Fibroblast of skin of back (primary cell): ENCODE measurements around the gene IQCB1.
"Not testable (repeated sequence)": the region's sequence is repeated elsewhere in the genome, so short reads cannot be mapped to it uniquely, and the experiment has no call there.

Experiments used
- DNase-seq: peaks from one replicate; pipeline ENCODE4 v3.0.0-alpha.2; 2013

IQCB1 gene

DNA sequence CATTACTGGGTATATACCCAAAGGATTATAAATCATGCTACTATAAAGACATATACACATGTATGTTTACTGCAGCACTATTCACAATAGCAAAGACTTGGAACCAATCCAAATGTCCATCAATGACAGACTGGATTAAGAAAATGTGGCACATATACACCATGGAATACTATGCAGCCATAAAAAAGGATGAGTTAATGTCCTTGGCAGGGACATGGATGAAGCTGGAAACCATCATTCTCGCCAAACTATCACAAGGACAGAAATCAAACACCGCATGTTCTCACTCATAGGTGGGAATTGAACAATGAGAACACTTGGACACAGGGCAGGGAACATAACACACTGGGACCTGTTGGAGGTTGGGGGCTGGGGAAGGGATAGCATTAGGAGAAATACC, 91.8 kb downstream of the IQCB1 start:
- DNase-seq: not testable (repeated sequence)

DNA sequence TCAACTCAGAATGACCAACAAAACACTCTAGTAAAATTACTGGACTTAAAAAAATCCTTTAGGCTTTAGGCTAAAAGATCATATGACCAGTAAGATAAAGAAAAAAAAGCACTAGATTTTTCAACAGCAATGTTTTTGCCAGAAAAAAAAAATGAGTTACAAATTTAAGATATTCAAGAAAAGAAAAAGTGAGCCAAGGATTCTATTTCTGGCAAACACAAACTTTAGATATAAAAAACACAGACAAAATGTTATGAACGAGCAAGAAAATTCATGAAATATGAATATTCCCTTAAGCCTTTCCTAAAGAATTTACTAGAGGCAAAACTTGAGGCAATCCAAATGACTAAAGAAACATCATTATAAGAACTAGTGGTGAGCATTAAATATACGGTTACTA, 94.0 kb downstream of the IQCB1 start:
- no peak for DNase-seq

GRCh38 chr3:121739902-121740301, 95.0 kb downstream of the IQCB1 start:
- DNase-seq: no peak

- no peak for DNase-seq
Observed at GRCh38 chr3:121737644-121738043, 97.2 kb downstream of the IQCB1 start.

DNA sequence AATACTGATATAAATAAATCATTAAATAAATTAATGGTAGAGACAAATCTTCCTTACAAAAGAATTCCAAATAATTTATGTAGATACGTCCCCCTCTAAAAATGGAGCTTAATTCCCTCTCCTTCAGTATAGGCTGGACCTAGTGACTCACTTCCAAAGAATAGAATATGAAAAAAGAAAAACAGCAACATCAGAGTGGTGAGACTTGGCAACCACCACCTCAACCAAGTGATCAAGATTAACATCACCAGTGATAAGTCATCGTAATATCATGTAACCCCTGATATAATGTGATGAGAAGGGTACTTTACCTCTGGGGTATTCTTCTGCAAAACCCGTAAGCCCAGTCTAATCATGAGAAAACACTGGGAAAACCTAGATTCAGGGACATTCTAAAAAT, 98.7 kb downstream of the IQCB1 start:
- peak; percentile 44 for DNase-seq

DNA sequence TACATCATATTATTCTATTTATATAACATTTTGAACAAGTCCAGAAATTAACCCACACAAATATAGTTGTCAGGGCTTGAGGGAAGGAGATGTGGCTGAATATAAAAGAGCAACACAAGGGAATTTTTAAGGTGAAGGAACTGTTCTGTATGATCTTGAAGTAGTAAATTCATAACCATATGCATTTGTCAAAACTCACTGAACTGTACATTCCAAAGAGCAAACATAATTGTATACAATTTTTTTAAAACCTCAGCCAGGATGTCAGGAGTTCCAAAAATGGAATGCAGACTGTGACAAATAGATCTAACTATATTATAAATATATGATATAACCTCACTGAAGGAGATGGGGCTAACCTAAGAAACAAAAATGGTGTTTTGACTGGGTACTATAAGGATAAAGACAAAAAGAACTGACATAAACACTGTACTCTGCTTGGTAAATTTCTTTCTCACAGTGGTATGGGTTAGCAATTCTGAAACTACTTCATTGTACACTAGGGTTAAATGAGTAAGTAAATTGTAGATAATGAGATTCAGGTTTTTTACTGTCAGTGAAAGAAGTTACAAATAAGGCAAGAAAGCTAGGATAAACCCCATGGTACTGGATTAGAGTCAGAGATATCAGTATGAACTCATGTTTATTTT, 99.7 kb downstream of the IQCB1 start:
- peak; percentile 59 for DNase-seq

DNA sequence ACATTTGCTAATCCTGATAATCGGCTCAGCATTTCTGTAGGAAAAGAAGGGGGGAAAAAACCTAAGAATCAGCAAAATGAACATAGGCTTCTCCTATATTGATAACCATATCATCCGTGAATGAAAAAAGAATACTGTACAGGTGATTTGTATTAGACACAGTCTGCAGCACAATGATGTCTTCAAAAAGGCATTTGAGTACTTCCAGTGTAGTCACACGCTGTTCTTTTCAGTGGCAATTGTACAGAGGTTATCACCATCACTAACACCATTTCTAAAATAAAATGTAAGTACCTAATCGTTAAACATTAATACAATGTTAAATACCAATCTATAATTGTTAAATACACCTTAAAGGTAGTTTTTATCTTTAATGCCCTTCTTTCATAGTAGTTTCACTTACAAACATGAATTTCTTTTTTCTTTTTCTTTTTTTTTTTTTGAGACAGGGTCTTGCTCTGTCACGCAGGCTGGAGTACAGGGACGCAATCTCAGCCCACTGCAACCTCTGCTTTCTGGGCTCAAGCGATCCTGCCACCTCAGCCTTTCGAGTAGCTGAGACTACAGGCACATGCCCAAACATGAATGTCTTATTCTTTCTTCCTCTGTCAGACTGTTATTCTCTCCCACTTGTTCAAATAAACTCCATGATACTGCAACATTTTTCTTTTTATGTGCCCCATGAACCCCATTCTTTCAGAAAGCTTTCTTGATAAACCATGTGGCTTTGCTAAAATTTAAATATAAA, 103.7 kb downstream of the IQCB1 start:
- DNase-seq: no peak

DNA sequence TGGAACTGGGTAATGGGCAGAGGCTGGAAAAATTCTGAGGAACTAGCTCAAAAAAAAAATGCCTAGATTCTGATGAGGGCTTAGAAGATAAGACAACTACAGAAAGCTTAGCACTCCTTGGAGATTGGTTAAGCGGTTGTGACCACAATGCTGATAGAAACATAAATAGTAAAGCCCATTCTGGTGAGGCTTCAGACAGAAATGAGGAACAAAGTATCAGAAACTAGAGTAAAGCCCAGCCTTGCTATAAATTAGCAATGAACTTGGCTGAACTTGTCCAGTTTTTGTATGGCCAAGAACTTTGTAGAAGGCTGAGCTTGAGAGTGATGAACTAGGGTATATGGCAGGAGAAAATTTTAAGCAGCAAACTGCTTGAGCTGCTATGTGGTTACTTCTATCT, 110.7 kb downstream of the IQCB1 start:
- DNase-seq: no peak

DNA sequence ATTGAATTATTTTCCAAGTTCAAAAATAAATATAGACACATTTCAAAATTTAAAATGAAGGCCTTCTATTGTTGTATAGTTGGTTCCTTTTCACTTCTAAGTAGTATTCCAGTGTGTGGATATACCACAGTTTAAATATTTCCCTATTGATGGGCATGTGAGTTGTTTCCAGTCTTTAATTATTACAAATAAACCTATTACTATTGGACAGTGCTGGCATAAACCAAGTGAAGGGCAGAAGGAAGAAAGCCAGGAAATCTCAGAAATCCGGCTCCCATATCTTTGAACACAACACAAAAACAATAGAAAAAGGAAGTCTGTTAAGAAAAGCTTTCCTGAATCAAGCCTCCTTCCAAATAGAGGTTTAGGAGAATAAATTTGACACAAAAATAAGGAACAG, 111.4 kb downstream of the IQCB1 start:
- no peak for DNase-seq

DNA sequence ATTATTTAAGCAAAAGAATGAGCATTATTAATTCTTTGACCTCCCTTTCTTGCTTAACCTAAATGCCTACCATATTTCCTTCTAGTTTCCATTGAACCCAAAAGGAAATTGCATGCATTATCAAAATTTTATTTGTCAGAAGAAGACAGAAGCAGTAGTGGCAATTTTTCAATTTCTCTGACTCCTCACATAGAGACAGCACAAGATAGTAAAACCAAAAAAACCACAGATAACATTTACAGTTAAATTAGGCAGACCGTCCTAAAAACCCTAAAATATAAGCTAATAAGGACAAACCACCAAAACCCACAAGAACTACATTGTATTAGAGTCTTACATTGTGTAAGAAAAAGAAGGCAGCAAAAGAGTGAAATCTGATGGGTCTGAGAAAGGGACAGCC, 112.4 kb downstream of the IQCB1 start:
- DNase-seq: no peak

DNA sequence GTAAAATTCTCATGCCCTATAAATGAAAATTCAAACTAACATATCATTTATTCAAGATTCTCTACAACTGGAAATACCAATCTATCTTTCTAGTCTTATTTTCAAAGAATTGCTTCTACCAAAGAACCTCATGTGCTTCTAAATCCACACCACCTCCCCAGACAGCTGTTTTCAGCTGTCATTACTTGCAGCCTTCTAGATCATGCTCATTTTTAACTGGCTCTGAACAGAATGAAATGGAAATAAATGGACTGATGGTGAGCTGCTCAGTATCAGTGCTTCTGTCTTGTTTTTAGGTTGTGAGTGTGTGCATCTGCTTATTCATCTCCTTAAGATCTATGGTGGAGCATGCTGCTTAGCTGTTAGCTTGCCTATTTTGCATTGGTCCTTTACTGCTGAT, 114.7 kb downstream of the IQCB1 start:
- no peak for DNase-seq
